AG10803 (cell line): ENCODE measurements around the gene LRRC28.

Experiments used
- DNase-seq: peaks from one replicate; pipeline ENCODE4 v3.0.0; 2010; ENCODE audit warnings: low read depth
- H3K4me3 ChIP-seq: 2 replicates; pipeline ENCODE4 v1.5.1; 2011; ENCODE audit warnings: mild to moderate bottlenecking, low read length, control low read depth
- TF ChIP-seq, protein P1 (sequence below): conservative IDR thresholded peaks from 2 replicates; pipeline ENCODE4 v1.5.1; 2011; ENCODE audit warnings: mild to moderate bottlenecking, low read length, control low read depth, inconsistent platforms

Gene LRRC28

GRCh38 chr15:99324700-99325099 is 73.4 kb downstream of the LRRC28 start:
- H3K4me3 ChIP-seq: no peak overlapping the region; the same call in 1 of the 2 replicates
- DNase-seq: no peak
- TF ChIP-seq, protein P1, sequence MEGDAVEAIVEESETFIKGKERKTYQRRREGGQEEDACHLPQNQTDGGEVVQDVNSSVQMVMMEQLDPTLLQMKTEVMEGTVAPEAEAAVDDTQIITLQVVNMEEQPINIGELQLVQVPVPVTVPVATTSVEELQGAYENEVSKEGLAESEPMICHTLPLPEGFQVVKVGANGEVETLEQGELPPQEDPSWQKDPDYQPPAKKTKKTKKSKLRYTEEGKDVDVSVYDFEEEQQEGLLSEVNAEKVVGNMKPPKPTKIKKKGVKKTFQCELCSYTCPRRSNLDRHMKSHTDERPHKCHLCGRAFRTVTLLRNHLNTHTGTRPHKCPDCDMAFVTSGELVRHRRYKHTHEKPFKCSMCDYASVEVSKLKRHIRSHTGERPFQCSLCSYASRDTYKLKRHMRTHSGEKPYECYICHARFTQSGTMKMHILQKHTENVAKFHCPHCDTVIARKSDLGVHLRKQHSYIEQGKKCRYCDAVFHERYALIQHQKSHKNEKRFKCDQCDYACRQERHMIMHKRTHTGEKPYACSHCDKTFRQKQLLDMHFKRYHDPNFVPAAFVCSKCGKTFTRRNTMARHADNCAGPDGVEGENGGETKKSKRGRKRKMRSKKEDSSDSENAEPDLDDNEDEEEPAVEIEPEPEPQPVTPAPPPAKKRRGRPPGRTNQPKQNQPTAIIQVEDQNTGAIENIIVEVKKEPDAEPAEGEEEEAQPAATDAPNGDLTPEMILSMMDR: no peak

- no peak for DNase-seq
- no peak overlapping the region for H3K4me3 ChIP-seq
- TF ChIP-seq, protein P1: no peak
Measured at GRCh38 chr15:99326235-99326634, 75.0 kb downstream of the LRRC28 start.

GRCh38 chr15:99328106-99329072 is 77.1 kb downstream of the LRRC28 start:
- no peak for DNase-seq
- TF ChIP-seq, protein P1: no peak
- H3K4me3 ChIP-seq: no peak overlapping the region

DNA sequence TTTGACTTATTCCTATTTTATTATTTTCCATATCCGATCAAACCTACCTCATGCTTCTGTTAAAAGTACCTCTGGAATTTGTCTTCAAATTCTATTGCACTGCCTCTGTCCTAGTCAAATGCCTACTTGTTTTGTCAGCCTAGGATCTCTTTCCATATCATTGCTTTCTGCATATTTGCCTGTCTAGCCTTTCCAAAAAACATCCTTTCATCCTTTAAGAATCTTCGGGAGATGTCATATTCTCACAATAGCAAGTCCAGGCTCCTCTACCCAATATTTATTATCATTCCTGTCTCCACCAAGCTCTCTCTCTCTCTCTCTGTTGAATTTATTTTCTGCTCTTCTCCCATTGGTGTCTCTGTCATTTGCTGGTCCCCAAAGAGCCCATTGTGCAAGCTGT is 80.1 kb downstream of the LRRC28 start:
- peak; percentile 28 for DNase-seq
- H3K4me3 ChIP-seq: no peak overlapping the region
- TF ChIP-seq, protein P1: no peak

DNA sequence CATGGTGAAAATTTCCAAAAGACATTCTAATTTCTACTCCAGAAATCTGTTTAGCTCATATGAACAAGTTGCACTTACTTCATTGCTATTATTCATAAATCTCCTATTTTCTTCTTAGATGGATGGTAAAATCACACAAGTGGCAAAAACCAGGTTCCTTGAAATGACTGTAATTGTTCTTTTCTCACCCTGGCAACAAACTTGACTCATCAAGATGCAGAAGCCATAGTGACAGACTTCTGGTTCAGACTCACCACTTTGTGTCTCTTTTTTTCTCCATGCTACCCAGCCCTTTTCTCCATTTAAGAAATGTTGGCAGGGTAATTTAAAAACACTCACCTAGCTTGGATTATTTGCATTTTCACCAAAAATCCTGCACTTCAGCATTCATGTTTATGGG is 82.1 kb downstream of the LRRC28 start:
- H3K4me3 ChIP-seq: no peak overlapping the region
- TF ChIP-seq, protein P1: no peak
- no peak for DNase-seq

DNA sequence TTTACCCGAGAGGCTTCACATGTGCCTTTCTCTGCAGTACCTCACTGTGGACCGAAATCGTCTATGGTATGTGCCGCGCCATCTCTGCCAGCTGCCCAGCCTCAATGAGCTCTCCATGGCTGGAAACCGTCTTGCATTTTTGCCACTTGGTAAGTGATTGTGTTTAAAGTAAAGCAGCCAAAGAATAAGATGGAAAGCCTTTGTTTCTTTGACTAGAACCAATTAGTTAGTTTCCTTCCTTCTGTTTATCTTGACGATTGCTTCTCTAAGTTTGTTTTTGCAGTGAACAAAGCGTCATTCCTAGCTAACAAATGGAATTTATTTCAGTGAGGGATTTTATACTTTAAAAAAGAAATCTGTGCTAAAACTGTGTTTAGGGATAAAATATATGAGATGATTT is 82.7 kb downstream of the LRRC28 start:
- no peak overlapping the region for H3K4me3 ChIP-seq
- TF ChIP-seq, protein P1: no peak
- DNase-seq: no peak

DNA sequence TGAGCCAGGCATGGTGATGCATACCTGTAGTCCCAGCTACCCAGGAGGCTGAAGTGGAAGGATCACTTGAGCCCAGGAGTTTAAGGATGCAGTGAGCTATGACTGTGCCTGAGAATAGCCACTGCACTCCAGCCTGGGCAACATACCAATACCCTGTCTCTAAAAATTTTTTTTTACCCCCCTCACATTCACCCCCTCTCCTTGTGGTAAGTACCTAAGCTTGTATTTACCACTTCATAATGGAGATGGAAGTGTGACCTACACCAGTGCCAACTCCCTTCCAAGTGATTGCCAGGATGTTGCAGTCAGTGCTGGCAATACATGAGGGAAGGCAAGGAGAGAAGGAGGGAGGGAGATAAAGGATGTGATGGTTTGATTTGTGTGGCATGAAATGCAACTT is 84.2 kb downstream of the LRRC28 start:
- DNase-seq: no peak
- TF ChIP-seq, protein P1: no peak
- H3K4me3 ChIP-seq: no peak overlapping the region
